Fibroblast of skin of abdomen (primary cell): ENCODE measurements around the gene COL4A2.

Experiments used
- DNase-seq: peaks from one replicate; pipeline ENCODE4 v3.0.0-alpha.2; 2013

The COL4A2 gene

DNA sequence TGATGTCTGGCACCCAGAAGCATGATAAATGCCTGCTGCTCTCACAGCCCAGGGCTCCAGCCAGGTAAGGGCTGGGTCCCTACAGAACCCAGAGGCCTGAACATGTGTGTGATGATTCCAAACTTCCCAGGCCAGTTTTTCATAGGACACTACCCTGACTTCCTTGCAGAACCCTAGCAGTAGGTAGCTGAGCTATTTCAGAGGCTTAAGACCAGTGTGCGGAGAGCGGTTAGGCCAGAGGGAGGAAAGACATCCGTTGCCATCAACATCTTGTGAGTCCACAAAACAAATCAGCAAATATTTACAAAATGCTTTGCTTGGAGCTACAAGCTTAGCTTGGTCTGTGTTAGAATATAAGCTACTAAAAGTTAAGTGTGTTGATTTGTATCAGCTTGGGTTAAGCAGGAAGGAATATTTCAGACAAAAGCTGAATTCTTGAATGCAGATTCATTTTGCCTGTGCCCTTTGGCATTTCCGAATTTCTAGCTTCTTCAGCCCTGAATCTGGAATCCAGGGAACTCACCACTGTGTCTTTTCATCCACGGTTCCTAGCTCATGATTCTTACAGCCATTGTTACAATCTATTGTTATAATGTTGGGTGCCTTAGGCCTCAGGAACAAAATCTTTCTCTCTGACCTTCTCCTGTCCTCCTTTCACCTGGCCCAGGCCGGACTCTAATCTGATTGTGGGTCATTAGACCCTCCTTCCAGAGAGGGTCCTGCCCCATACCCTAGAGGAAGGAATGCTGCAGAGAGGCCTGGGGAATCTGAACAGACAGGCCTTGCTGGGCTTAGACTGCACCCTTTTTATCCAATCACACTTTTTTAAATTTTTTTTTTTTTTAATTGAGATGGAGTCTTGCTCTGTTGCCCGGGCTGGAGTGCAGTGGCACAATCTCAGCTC lies 242.1 kb downstream of the COL4A2 start:
- no peak for DNase-seq

DNA sequence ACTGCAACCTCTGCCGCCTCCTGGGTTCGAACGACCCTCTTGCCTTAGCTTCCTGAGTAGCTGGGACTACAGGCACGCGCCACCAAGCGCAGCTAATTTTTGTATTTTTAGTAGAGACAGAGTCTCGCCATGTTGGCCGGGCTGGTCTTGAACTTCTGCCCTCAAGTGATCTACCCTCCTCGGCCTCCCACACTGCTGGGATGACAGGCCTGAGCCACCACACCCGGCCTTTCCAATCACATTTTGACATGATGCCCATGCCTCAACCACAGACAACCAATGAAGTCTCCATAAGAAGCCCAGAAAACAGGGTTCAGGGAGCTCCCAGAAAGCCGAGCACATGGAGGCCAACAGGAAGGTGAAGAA lies 242.7 kb downstream of the COL4A2 start:
- DNase-seq, result no peak

DNA sequence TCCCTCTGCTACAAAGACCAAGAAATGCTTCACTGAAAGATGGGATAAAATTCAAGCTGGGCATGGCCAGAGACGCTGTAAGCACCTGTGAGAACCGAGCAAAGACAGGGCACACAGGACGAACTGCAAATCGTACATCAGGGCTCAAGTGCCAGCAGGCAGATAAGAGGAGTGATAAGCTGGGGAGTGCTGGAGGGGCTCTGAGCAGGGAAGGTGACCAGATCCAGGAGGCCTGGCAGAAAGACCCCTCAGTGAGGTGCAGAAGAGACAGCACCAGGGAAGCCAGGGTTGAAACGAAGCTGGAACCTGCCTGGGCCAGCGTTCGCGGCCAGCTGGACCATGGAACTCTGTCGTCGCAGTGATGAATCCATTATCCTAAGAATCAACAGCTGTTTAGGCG lies 244.2 kb downstream of the COL4A2 start:
- DNase-seq, result no peak

DNA sequence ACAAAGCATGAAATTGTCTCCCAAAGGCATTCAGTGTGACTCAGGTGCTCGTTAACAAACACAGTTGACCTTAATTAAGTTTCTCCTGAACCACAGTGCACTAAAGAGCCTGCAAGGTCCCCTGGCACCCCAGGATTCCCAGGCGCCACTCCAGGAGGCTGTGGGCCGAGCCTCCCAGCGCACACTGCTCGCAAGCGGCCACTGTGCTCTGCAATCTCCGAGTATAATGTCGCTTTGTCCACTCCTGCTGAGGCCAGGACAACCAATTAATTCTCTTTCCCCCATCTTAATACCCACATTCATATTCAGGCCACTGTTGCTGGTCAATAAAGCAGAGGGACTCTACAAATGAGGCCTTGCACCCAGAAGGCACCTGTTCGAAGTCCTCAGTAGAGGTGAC lies 245.7 kb downstream of the COL4A2 start:
- DNase-seq, result no peak

DNA sequence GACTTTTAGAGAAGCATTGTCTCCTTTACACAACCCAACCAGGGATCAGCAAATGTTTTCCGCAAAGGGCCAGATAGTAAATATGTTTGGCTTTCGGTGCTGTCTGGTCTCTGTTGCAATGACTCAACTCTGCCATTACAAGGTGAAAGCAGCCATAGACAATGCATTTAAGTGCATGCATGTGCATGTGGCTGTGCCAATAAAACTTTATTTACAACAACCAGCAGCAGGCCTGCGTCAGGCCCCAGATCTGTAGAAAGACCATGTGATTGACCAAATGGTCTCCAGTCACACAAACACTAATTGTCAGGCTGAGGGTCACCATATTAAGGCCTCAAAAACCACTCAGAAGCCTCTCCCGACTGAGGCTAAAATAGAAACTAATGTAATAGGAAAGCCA lies 246.3 kb downstream of the COL4A2 start:
- no peak for DNase-seq

DNA sequence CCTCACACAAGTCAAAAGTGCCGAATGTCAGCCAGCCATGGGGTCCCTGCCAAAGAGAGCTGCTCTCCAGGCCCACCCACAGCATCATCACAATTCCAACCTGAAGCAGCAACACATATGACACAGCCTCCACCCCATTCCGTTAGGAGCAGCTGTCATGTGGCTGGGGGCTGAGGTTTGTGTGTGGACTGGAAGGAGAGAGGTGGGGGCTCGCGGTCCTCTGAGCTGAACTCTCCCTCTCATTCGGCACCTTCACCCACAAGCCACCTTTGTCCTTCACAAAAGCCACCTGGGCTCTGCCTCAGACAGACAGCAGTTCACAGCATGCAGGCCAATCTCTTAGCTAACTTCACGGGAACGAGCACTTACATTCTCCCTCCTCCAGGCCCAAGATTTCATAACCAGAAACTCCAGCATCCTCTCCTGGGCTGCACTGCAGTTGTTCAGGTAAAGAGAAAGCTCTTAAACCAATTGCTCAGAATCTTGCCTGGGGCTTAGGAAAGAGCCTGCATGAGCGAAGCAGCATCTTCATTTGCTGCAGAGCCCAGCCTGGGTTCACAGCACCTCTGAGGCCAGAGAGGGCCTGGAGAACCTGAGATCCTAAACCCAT lies 247.2 kb downstream of the COL4A2 start:
- no peak for DNase-seq

DNA sequence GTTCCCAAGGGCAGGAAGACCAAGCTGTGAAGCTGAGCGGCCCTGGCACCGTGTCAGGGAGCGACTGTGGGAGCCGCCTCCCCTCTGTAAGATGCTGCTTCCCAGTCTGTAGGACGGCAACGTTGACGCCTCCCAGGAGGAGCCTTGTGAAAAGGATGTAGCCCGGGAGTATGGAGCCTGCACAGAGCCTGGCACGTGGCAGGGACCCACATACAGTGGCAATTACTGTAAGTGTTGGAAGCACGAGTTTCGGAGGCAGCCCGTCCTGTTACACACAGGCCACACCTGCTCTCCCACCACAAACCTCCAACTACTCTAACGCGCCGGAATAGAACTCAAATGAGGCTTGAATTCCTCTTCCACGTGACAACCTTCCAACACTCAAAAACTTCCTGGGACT lies 247.9 kb downstream of the COL4A2 start:
- no peak for DNase-seq

DNA sequence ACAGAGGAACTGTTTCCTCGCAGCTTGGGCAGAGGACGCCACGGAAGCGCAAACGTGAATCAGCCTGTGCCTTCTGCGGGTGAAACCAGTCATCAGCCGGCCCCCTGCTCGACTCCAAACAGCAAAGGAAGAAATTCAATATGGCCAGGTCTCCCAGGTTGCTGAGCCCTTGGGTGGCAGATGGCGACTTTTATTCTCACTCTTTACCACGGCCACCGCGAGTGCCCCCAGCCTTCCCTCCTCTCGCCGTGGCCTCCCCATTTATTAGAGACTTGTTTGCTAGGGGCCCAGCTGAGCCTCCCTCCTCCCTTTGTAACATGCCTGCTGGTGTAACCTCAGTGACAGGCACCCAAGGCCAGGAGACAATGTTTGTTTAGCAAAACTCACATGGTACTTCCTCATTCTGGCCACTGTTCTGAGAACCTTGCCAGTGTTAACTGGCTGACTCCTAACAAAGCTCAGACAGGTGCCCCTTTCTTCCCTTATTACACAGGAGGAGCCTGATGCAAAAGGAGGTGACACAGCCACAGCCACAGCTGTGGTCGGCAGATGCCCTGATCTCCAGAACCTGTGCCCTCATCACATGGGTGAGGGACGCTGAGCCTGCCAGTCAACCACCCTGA lies 248.6 kb downstream of the COL4A2 start:
- DNase-seq, result no peak

DNA sequence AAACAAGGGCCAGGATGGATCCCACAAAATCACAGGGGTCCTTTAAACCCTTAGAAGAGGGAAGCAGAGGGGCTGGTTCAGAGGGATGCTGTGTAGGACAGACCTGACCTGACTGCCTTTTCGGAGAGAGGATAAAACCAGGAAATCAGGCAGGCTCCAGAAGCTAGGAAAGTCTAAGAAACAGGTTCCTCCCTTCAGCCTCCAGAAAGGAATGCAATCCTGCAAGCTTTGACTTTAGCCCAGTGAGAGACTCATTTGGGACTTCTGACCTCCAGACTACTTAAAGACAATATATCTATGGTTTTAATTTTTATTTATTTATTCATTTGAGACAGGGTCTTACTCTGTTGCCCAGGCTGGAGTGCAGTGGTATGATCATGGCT lies 249.1 kb downstream of the COL4A2 start:
- no peak for DNase-seq

DNA sequence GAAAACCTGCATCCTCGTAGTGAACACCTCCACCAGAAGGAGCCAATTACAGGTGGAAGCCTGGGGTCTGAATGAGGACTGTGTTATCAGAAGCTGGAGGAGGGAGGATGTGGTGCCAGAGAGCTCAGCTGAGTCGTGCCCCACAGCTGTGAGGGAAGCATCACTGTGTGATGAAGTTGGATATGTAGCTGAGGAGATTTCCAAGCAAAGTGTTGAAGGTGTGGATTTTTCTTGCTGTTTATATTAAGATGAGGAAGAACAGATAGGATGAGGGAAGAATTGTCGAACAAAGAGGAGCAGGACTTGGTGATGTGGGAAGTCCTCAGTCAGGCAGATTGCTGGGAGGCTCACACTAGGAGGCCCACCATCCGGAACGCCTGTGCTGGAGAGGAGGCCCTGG lies 250.0 kb downstream of the COL4A2 start:
- no peak for DNase-seq

DNA sequence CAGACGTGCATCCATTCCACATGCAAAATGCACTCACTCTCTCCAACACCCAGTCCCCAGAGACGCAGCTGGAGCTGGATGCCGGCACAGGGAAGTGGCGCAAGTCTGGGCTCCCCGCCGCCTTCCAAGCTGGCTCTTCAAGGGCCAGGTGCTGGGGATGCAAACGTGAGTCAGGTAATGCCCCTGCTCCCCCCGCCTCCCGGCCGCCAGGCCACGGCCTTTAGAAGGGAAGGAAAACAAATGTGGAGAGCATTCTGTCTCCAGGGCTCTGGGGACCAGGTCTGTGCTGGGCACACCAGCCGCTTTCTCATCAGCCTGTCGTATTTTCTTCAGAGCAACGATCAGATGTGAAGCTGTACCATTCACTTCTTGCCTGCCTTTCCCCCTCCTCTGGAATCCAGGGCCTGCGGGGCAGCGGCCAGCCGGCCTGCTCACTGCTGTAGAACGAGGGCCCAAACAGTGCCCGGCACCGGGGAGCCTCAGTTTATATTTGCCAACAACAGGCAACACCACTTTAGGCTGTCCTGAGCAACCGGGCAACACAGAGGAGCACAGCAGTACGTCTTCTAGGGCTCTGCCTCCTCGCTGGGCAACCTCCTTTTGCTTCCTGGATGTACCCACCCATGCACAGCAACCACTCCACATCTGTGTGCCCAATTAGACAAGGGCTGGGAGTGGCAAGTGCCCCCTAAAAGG lies 250.7 kb downstream of the COL4A2 start:
- no peak for DNase-seq

DNA sequence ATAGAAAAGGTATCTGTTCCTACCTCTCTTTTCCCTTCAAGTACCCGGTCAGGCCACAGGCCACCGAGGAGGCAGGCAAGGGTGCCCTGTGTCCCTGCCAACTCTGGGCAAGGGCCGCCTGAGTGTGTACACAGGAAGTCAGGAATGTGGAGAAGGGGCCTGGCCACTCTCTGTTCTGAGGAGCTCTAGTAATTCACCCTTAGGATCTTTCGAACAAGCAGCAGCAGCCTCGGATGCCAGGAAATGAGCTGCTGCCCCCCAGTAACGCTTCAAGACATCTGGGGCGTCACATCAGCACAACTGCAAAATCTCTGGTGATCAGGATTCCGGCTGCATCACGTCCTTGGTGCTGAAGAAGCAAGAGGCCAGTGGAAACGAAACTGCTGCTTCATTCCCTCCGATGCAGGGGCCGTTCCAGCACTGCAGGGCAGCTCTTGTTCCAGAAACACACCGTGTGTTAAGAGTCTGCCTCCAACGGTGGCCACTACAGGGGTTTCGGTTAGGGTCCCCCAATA lies 252.4 kb downstream of the COL4A2 start:
- peak; percentile 12 for DNase-seq

DNA sequence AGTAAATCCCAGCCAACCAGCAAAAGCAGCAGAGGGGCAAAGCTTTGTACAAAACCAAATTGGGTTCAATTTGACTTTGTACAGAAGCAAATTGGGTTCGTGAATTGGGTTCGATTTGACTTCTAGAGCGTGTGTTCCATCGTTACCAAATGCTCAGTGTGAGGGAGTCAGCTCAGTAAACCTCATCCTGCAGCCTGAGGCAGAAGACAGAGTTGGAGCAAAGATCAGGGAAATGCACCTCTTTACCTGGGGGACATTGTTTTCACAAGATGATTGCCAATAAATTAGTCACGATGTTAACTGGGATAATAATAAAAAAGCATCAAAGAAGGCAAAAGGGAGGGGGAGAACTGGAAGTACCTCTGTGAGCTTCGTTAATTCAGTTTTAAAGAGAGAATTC lies 252.9 kb downstream of the COL4A2 start:
- no peak for DNase-seq

DNA sequence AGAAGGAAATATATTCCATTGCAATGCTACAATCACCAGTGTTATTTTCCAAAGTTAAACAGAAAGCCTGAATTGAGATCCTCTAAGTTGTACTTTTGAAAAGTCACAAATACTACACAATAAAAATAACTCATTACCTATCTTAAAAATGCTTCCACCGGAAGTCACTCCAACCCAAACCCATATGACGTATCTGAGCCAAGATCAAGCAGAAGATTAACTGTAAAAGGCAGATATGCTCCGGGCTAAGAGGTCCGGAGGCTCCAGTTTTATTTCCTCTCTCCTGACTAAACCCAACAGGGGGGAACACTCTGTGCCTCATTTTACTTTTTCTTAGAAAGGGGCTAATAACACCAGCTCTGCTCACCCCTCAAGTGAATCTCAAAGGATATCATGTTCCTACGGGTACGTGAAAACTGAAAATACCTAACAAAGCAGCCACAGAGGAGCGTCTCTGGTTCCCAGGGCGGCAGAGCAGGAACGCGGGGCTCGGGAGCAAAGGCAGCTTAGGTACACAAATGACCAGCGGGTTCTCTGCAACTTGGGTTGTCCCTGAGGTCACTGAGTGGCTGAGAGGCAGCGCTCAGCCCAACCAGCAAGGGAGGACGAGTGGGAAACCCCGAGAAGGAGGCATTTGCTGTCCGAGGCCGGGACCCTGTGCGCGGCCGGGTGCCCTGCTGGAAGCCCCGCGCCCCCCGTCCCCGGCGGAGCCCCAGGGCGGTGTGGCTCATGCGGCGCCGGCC lies 253.7 kb downstream of the COL4A2 start:
- DNase-seq, result no peak

DNA sequence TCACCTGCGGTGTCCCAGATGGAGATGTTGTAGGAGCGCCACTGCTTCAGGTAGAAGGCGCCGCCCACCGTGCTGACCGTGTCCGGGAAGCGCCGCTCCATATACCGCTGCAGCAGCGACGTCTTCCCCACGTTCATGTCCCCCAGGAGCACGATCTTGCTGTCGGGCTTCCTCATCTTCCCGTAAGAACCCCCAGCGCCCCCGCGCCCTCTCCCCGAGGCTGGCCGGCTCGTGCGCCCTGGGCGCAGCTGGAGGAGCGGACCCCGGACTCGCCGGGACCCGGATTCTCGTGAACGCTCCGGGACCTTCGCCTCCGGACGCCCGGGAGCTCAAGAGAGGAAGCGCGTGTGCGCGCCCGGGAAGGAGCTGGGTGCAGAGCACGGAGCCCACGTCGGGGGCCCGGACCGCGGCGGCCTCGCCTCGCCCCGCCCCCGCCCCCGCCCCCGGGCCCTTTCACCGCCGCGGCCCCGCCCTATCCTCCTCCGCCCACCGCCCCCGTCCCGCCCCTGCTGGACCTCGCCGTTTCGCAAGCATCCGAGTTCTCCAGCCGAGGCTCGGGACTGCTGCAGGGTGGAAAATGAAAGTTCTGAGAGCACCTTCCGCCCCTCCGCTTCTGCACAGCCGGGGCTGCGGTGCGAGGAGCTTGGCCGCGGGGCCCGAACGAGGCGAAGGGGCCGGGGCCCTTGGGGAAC lies 254.4 kb downstream of the COL4A2 start, which contains the start of gene RAB20:
TSS of gene RAB20 (minus strand) at position 379 of the 692 bp plus-strand sequence. CDS start at position 176, 203 bp downstream.
- DNase-seq, result peak; percentile 77

DNA sequence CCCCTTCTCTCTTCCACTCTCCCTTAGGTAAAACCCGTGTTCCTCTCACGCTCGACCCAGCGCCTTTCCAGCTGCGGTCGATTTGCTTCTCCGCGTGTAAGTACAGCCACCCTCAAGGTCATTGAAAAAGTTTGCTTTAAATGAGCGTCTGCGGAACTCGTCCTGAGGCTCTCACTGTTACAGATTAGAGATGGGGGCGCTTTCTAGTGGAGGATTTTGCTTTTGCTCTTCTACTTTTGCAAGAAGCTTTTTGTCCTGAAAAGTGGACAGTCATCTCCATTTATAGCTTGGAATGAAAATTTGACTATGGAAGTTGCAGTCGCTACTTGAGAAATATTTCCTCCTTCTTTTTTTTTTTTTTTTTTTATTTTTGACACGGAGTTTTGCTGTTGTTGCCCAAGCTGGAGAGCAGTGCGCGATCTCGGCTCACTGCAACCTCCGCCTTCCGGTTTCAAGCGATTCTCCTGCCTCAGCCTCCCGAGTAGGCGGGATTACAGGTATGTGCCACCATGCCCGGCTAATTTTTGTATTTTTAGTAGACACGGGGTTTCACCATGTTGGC lies 255.0 kb downstream of the COL4A2 start:
- DNase-seq, result no peak
